GM18870 (cell line): Measurements from ENCODE around the gene CAMTA1.

Source experiments
- ATAC-seq: cut with Tn5 transposase; IDR thresholded peaks from one replicate; pipeline ENCODE4 v1.9.1; 2021; ENCODE audit warnings: moderate library complexity; ENCODE audit not compliant: unreplicated experiment

The CAMTA1 gene

GRCh38 chr1:7235871-7236517, 450.7 kb downstream of the CAMTA1 start:
- no peak for ATAC-seq

- ATAC-seq: no peak
Measured at GRCh38 chr1:7236844-7237515, 451.7 kb downstream of the CAMTA1 start.

- ATAC-seq: no peak
Measured at GRCh38 chr1:7247158-7247557, 461.9 kb downstream of the CAMTA1 start.

GRCh38 chr1:7247791-7248548, 462.7 kb downstream of the CAMTA1 start:
- ATAC-seq: no peak

GRCh38 chr1:7248549-7249199, 463.4 kb downstream of the CAMTA1 start:
- no peak for ATAC-seq

GRCh38 chr1:7249516-7249915, 464.3 kb downstream of the CAMTA1 start:
- ATAC-seq: no peak

GRCh38 chr1:7250176-7250575, 464.9 kb downstream of the CAMTA1 start:
- no peak for ATAC-seq

GRCh38 chr1:7250597-7251453, 465.6 kb downstream of the CAMTA1 start:
- no peak for ATAC-seq

GRCh38 chr1:7251454-7251800, 466.2 kb downstream of the CAMTA1 start:
- ATAC-seq: no peak

GRCh38 chr1:7252411-7253117, 467.3 kb downstream of the CAMTA1 start:
- no peak for ATAC-seq

- no peak for ATAC-seq
Measured at GRCh38 chr1:7253118-7253480, 467.8 kb downstream of the CAMTA1 start.

- no peak for ATAC-seq
Measured at GRCh38 chr1:7253988-7254587, 468.8 kb downstream of the CAMTA1 start.

GRCh38 chr1:7255303-7256058, 470.2 kb downstream of the CAMTA1 start:
- no peak for ATAC-seq

GRCh38 chr1:7256526-7256925, 471.3 kb downstream of the CAMTA1 start:
- ATAC-seq: no peak

- no peak for ATAC-seq
Measured at GRCh38 chr1:7257225-7257624, 472.0 kb downstream of the CAMTA1 start.

- no peak for ATAC-seq
Measured at GRCh38 chr1:7258589-7259135, 473.4 kb downstream of the CAMTA1 start.

- ATAC-seq: no peak
Measured at GRCh38 chr1:7259955-7260354, 474.7 kb downstream of the CAMTA1 start.

GRCh38 chr1:7261490-7261889, 476.2 kb downstream of the CAMTA1 start:
- ATAC-seq: no peak

- no peak for ATAC-seq
Measured at GRCh38 chr1:7262611-7263010, 477.4 kb downstream of the CAMTA1 start.
